Measurements from ENCODE around the gene DUSP5. TPM values are rescaled to one million over a fixed set of nuclear protein-coding genes. Genes with fewer than 3 reads are reported as not detected.
A peak's percentile ranks its signal among the peaks of the same experiment; 100 is the strongest.

The DUSP5 gene
- total RNA-seq, 4 donors from 2014 or later: 12.4 to 27.9 (median 23.6) TPM

- Histone ChIP-seq H3K9me3 (no peaks in the 10 kb centered on the region), H3K27ac (no peak overlapping the region), H3K36me3 (no peaks in the 10 kb centered on the region), H3K27me3 (peaks cover 0 to 14% of the 10 kb centered on the region in 2 donors), H3K4me3 (no peak overlapping the region), H3K4me1 (peaks cover 0 to 7% (median 0%) of the 10 kb centered on the region in 4 donors)
- DNase-seq (ENCODE audit: low spot score in 2 of 2): no peak
- TF ChIP-seq CTCF (IDR thresholded peaks at IDR 0.05) (no peak), EP300 (IDR thresholded peaks at IDR 0.05) (no peak), POLR2A (IDR thresholded peaks at IDR 0.05) (no peak)
These were observed 47.3 kb downstream of the DUSP5 start for GRCh38 chr10:110544958-110545537.

- no peak overlapping the region for H3K27ac ChIP-seq
- H3K36me3 ChIP-seq: no peaks in the 10 kb centered on the region
- H3K27me3 ChIP-seq: peaks cover 0 to 23% of the 10 kb centered on the region in 2 donors
- DNase-seq (ENCODE audit: low spot score in 2 of 2): no peak
- peaks cover 0 to 7% (median 0%) of the 10 kb centered on the region in 4 donors for H3K4me1 ChIP-seq
- no peak overlapping the region for H3K4me3 ChIP-seq
- TF ChIP-seq EP300 (IDR thresholded peaks at IDR 0.05) (no peak), POLR2A (IDR thresholded peaks at IDR 0.05) (no peak), CTCF (IDR thresholded peaks at IDR 0.05) (no peak)
- 65 to 66% methylated on average over 6 of the region's 6 CpGs for WGBS, 2 donors
- no peaks in the 10 kb centered on the region for H3K9me3 ChIP-seq
These were observed 48.4 kb downstream of the DUSP5 start for GRCh38 chr10:110546077-110546476.

GRCh38 chr10:110546499-110547110 lies 48.9 kb downstream of the DUSP5 start:
- no peaks in the 10 kb centered on the region for H3K36me3 ChIP-seq
- no peak for DNase-seq (ENCODE audit: low spot score in 2 of 2)
- peaks cover 0 to 28% of the 10 kb centered on the region in 2 donors for H3K27me3 ChIP-seq
- H3K27ac ChIP-seq: no peak overlapping the region
- 68 to 76% methylated on average over 7 of the region's 7 CpGs for WGBS, 2 donors
- H3K4me1 ChIP-seq: peaks cover 0 to 7% (median 0%) of the 10 kb centered on the region in 4 donors
- TF ChIP-seq CTCF (IDR thresholded peaks at IDR 0.05): no peak
- TF ChIP-seq POLR2A (IDR thresholded peaks at IDR 0.05): no peak
- TF ChIP-seq EP300 (IDR thresholded peaks at IDR 0.05): no peak
- no peak overlapping the region for H3K4me3 ChIP-seq
- H3K9me3 ChIP-seq: no peaks in the 10 kb centered on the region

GRCh38 chr10:110547139-110547761 lies 49.5 kb downstream of the DUSP5 start:
- Histone ChIP-seq H3K27ac (no peak overlapping the region), H3K27me3 (peaks cover 0 to 30% of the 10 kb centered on the region in 2 donors), H3K4me3 (no peak overlapping the region), H3K4me1 (peaks cover 0 to 7% (median 0%) of the 10 kb centered on the region in 4 donors), H3K36me3 (no peaks in the 10 kb centered on the region), H3K9me3 (no peaks in the 10 kb centered on the region)
- DNase-seq (ENCODE audit: low spot score in 2 of 2): no peak
- peak; percentile 73 to 86 (median 79) for TF ChIP-seq CTCF (IDR thresholded peaks at IDR 0.05)
- TF ChIP-seq POLR2A (IDR thresholded peaks at IDR 0.05): no peak
- peak in 1 of 2 donors; percentile 37 for TF ChIP-seq EP300 (IDR thresholded peaks at IDR 0.05)
- WGBS, 2 donors: 11 to 12% methylated on average over 8 of the region's 8 CpGs

- Histone ChIP-seq H3K9me3 (no peaks in the 10 kb centered on the region), H3K27me3 (peaks cover 0 to 30% of the 10 kb centered on the region in 2 donors), H3K4me3 (no peak overlapping the region), H3K4me1 (peaks cover 0 to 7% (median 0%) of the 10 kb centered on the region in 4 donors), H3K36me3 (no peaks in the 10 kb centered on the region), H3K27ac (no peak overlapping the region)
- WGBS, 2 donors: 57 to 63% methylated on average over 5 of the region's 5 CpGs
- TF ChIP-seq EP300 (IDR thresholded peaks at IDR 0.05) (no peak), CTCF (IDR thresholded peaks at IDR 0.05) (no peak), POLR2A (IDR thresholded peaks at IDR 0.05) (no peak)
- no peak for DNase-seq (ENCODE audit: low spot score in 2 of 2)
These were observed 50.3 kb downstream of the DUSP5 start for GRCh38 chr10:110548002-110548401.

Measured in tibial nerve (tissue), 4 donors.